Lung (tissue), 12 donors: ENCODE measurements around the gene SLF2. TPM values are rescaled to one million over a fixed set of nuclear protein-coding genes. Genes with fewer than 3 reads are reported as not detected.

Experiments used
- ATAC-seq: fragments of 200-7000 bp; cut with Tn5 transposase; one replicate; pipeline ENCODE4 v1.9.1; 2020; ENCODE audit warnings: moderate number of reproducible peaks; ENCODE audit not compliant: insufficient read depth, low FRiP score
- DNase-seq, 3 donors: peaks; one replicate each; pipeline ENCODE4 v3.0.0-alpha.2; 2013 to 2017
- H3K27ac ChIP-seq, 2 donors: one replicate each; pipeline ENCODE4 v1.5.1; 2013; ENCODE audit warnings: mild to moderate bottlenecking in 2 of 2, moderate library complexity in 2 of 2, control low read depth in 1 of 2, inconsistent platforms in 1 of 2, low read depth in 1 of 2, low read length in 1 of 2
- H3K27me3 ChIP-seq, 3 donors: one replicate each; pipeline ENCODE4 v1.5.1; 2013; ENCODE audit warnings: low read length in 2 of 3; ENCODE audit not compliant: control insufficient read depth in 3 of 3, insufficient read depth in 3 of 3
- H3K36me3 ChIP-seq, 4 donors: one replicate each; pipeline ENCODE4 v1.5.1; 2013; ENCODE audit warnings: low read length in 4 of 4, mild to moderate bottlenecking in 1 of 4, moderate library complexity in 1 of 4; ENCODE audit not compliant: control insufficient read depth in 4 of 4, insufficient read depth in 4 of 4
- H3K4me1 ChIP-seq, 5 donors: one replicate each; pipeline ENCODE4 v1.5.1; 2013; ENCODE audit warnings: low read length in 5 of 5, mild to moderate bottlenecking in 2 of 5, moderate library complexity in 1 of 5; ENCODE audit not compliant: control insufficient read depth in 5 of 5, insufficient read depth in 5 of 5
- H3K4me3 ChIP-seq: one replicate; pipeline ENCODE4 v1.5.1; 2013; ENCODE audit warnings: mild to moderate bottlenecking, control low read depth, moderate library complexity
- H3K9ac ChIP-seq, 2 donors: one replicate each; pipeline ENCODE4 v1.5.1; 2013; ENCODE audit warnings: low read length in 2 of 2, control low read depth in 1 of 2; ENCODE audit not compliant: insufficient read depth in 1 of 2
- H3K9me3 ChIP-seq, 4 donors: one replicate each; pipeline ENCODE4 v1.5.1; 2013; ENCODE audit warnings: low read length in 3 of 4, mild to moderate bottlenecking in 1 of 4, moderate library complexity in 1 of 4; ENCODE audit not compliant: control insufficient read depth in 4 of 4, insufficient read depth in 3 of 4
- WGBS, 2 donors: extraction: QIAGEN DNeasy Blood & Tissue Kit; methylation state at CpG; one replicate each; pipeline ENCODE4 v1.1.7; 2013; 5-methylcytosine and 5-hydroxymethylcytosine counted together
- polyA plus RNA-seq, 2 donors: library from polyadenylated mRNA; stranded (reverse); fragments of 200-250 nt; gene quantifications; one replicate each; pipeline ENCODE4 v1.2.1, GENCODE V29; 2013
- total RNA-seq, 2 donors: library from RNA; depleted of rRNA in 1 of 2; stranded (reverse); fragments of >200 nt in 1 of 2; gene quantifications; one replicate each; pipeline ENCODE4 v1.2.1, GENCODE V29; 2014 to 2021
- TF ChIP-seq, protein P1 (sequence below): IDR thresholded peaks from 2 replicates; pipeline ENCODE4 v1.5.1; 2012; ENCODE audit warnings: mild to moderate bottlenecking; ENCODE audit errors: control extremely low read depth, extremely low read depth
- donor health status: control.
- donor health status: control.
- donor health status: Bipolar disorder and iron deficiency.
- donor health status: healthy.
- donor health status: DM: yes; HTN: yes; CAD: no.

SLF2 gene
- total and polyA plus RNA-seq, 4 donors = 7.1 to 60.0 (median 21.8) TPM

GRCh38 chr10:100864036-100864885, 48.5 kb upstream of the SLF2 start:
- no peak overlapping the region for H3K4me3 ChIP-seq
- TF ChIP-seq, protein P1, sequence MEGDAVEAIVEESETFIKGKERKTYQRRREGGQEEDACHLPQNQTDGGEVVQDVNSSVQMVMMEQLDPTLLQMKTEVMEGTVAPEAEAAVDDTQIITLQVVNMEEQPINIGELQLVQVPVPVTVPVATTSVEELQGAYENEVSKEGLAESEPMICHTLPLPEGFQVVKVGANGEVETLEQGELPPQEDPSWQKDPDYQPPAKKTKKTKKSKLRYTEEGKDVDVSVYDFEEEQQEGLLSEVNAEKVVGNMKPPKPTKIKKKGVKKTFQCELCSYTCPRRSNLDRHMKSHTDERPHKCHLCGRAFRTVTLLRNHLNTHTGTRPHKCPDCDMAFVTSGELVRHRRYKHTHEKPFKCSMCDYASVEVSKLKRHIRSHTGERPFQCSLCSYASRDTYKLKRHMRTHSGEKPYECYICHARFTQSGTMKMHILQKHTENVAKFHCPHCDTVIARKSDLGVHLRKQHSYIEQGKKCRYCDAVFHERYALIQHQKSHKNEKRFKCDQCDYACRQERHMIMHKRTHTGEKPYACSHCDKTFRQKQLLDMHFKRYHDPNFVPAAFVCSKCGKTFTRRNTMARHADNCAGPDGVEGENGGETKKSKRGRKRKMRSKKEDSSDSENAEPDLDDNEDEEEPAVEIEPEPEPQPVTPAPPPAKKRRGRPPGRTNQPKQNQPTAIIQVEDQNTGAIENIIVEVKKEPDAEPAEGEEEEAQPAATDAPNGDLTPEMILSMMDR = no peak
- peaks cover 0 to 40% (median 5%) of the 10 kb centered on the region in 3 donors for H3K27me3 ChIP-seq
- peaks cover 0 to 2% (median 0%) of the 10 kb centered on the region in 4 donors for H3K9me3 ChIP-seq
- 84 to 85% methylated on average over 24 of the region's 24 CpGs for WGBS, 2 donors
- ATAC-seq = no peak
- peaks cover 0 to 21% (median 0%) of the 10 kb centered on the region in 5 donors for H3K4me1 ChIP-seq
- DNase-seq = no peak
- no peak overlapping the region for H3K27ac ChIP-seq
- H3K9ac ChIP-seq = no peak overlapping the region
- H3K36me3 ChIP-seq = no peaks in the 10 kb centered on the region

DNA sequence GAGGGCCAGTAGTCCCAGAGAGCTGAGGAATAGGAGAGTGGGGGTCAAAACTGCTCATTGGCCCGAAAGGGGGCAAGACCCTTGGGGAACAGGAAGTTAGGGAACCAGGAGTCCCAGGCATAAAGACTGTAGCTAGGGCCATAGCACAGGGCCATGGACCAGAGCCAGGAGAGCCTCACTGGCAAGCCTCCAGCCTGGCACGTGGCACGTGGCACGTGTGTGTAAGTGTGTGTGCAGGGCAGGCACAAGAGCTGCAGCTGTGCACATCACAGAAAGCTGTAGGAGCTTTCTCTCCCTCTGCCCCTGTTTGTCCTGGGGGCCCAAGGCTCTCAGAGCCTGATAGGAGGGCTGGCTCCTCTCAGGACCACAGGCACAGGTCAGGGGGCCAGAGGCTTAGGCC, 47.8 kb upstream of the SLF2 start:
- Histone ChIP-seq H3K9ac (no peak overlapping the region), H3K27ac (no peak overlapping the region), H3K4me3 (no peak overlapping the region), H3K36me3 (no peaks in the 10 kb centered on the region), H3K27me3 (peaks cover 0 to 35% (median 5%) of the 10 kb centered on the region in 3 donors), H3K4me1 (peaks cover 0 to 21% (median 0%) of the 10 kb centered on the region in 5 donors), H3K9me3 (peaks cover 0 to 2% (median 0%) of the 10 kb centered on the region in 4 donors)
- WGBS, 2 donors = 39 to 66% methylated on average over 4 of the region's 4 CpGs
- ATAC-seq (no peak), DNase-seq (peak; percentile 42 to 56 (median 46))
- TF ChIP-seq, protein P1 = no peak

GRCh38 chr10:100866010-100866409, 46.8 kb upstream of the SLF2 start:
- Histone ChIP-seq H3K9ac (no peak overlapping the region), H3K27me3 (peaks cover 0 to 35% (median 4%) of the 10 kb centered on the region in 3 donors), H3K4me3 (no peak overlapping the region), H3K36me3 (no peaks in the 10 kb centered on the region), H3K27ac (no peak overlapping the region), H3K4me1 (peaks cover 0 to 21% (median 0%) of the 10 kb centered on the region in 5 donors), H3K9me3 (peaks cover 0 to 2% (median 0%) of the 10 kb centered on the region in 4 donors)
- ATAC-seq (no peak), DNase-seq (no peak)
- TF ChIP-seq, protein P1 = no peak
- WGBS, 2 donors = 63 to 65% methylated on average over 7 of the region's 7 CpGs
